Neutrophil (primary cell): ENCODE measurements around the gene DAB1.

ENCODE experiments used
- H3K27ac ChIP-seq: fragments of 200-600 bp; sonication (generic); 2 replicates; pipeline ENCODE4 v1.5.1; 2016; ENCODE audit warnings: mild to moderate bottlenecking, moderate library complexity
- H3K27me3 ChIP-seq: fragments of 200-600 bp; sonication (generic); 2 replicates; pipeline ENCODE4 v1.6.0; 2016; ENCODE audit warnings: mild to moderate bottlenecking
- H3K36me3 ChIP-seq: fragments of 200-600 bp; sonication (generic); 2 replicates; pipeline ENCODE4 v1.5.1; 2017
- H3K4me1 ChIP-seq, 2 experiments: fragments of 200-600 bp in 1 of 2; sonication (generic) in 1 of 2; 1 replicate in 1 of 2; 2 replicates in 1 of 2; pipeline versions ENCODE4 v1.5.1 to v1.6.1; 2013 to 2016; ENCODE audit warnings: low read depth in 1 of 2, low read length in 1 of 2, mild to moderate bottlenecking in 1 of 2, moderate library complexity in 1 of 2; ENCODE audit not compliant: control insufficient read depth in 1 of 2, insufficient read depth in 1 of 2
- H3K4me3 ChIP-seq, 2 experiments: fragments of 200-600 bp in 1 of 2; sonication (generic) in 1 of 2; 1 replicate in 1 of 2; 2 replicates in 1 of 2; pipeline ENCODE4 v1.5.1; 2013 to 2016; ENCODE audit warnings: low read depth in 1 of 2, low read length in 1 of 2, mild to moderate bottlenecking in 1 of 2, moderate library complexity in 1 of 2
- H3K9me3 ChIP-seq: fragments of 200-600 bp; sonication (generic); 2 replicates; pipeline ENCODE4 v1.5.1; 2016
- TF ChIP-seq, protein P1 (sequence below): fragments of 200-600 bp; sonication (generic); IDR thresholded peaks from 2 replicates; pipeline ENCODE4 v1.5.1; 2016; ENCODE audit warnings: antibody characterized with exemption

The DAB1 gene

GRCh38 chr1:57106296-57106695 lies 317.6 kb downstream of the DAB1 start:
- Histone ChIP-seq H3K27ac (no peak overlapping the region), H3K4me1 (no peaks in the 10 kb centered on the region), H3K4me3 (no peak overlapping the region), H3K36me3 (no peaks in the 10 kb centered on the region), H3K27me3 (no peaks in the 10 kb centered on the region), H3K9me3 (no peaks in the 10 kb centered on the region)
- TF ChIP-seq, protein P1, sequence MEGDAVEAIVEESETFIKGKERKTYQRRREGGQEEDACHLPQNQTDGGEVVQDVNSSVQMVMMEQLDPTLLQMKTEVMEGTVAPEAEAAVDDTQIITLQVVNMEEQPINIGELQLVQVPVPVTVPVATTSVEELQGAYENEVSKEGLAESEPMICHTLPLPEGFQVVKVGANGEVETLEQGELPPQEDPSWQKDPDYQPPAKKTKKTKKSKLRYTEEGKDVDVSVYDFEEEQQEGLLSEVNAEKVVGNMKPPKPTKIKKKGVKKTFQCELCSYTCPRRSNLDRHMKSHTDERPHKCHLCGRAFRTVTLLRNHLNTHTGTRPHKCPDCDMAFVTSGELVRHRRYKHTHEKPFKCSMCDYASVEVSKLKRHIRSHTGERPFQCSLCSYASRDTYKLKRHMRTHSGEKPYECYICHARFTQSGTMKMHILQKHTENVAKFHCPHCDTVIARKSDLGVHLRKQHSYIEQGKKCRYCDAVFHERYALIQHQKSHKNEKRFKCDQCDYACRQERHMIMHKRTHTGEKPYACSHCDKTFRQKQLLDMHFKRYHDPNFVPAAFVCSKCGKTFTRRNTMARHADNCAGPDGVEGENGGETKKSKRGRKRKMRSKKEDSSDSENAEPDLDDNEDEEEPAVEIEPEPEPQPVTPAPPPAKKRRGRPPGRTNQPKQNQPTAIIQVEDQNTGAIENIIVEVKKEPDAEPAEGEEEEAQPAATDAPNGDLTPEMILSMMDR, result no peak

- TF ChIP-seq, protein P1, result no peak
- no peak overlapping the region for H3K27ac ChIP-seq
- H3K9me3 ChIP-seq, result no peaks in the 10 kb centered on the region
Observed at GRCh38 chr1:57102561-57103326, 321.1 kb downstream of the DAB1 start.

GRCh38 chr1:57101209-57101608 lies 322.7 kb downstream of the DAB1 start:
- TF ChIP-seq, protein P1, result no peak
- Histone ChIP-seq H3K36me3 (no peaks in the 10 kb centered on the region), H3K9me3 (no peaks in the 10 kb centered on the region), H3K4me3 (no peak overlapping the region), H3K27me3 (no peaks in the 10 kb centered on the region), H3K27ac (no peak overlapping the region), H3K4me1 (no peaks in the 10 kb centered on the region)

More at GRCh38 chr1:57102561-57103326, 321.1 kb downstream of the DAB1 start:
- no peaks in the 10 kb centered on the region for H3K4me1 ChIP-seq
- H3K27me3 ChIP-seq, result no peaks in the 10 kb centered on the region
- H3K36me3 ChIP-seq, result no peaks in the 10 kb centered on the region
- no peak overlapping the region for H3K4me3 ChIP-seq

DNA sequence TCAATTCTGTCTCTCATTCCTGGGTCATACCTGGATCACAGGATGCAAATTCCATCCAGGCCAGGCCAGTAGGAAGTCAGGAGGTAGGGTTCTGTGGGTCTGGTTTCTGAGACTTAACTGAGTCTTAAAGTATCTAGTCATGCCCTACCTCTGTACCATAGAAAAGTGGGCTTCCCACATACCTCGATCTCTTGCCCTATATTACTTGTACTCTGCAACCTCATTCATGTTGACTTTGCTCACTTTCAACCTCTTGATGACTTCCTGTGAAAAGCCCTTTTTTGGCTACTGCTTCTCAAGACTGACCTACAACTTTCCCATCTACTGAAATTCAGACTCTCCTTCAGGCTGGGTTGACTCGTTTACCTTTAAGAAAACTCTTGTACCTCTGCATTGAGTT lies 329.1 kb downstream of the DAB1 start:
- Histone ChIP-seq H3K4me1 (no peaks in the 10 kb centered on the region), H3K27ac (no peak overlapping the region), H3K4me3 (no peak overlapping the region), H3K36me3 (no peaks in the 10 kb centered on the region), H3K27me3 (no peaks in the 10 kb centered on the region), H3K9me3 (no peaks in the 10 kb centered on the region)
- TF ChIP-seq, protein P1, result no peak

- no peaks in the 10 kb centered on the region for H3K4me1 ChIP-seq
- no peaks in the 10 kb centered on the region for H3K36me3 ChIP-seq
- H3K27me3 ChIP-seq, result no peaks in the 10 kb centered on the region
- TF ChIP-seq, protein P1, result no peak
- H3K9me3 ChIP-seq, result no peaks in the 10 kb centered on the region
- H3K4me3 ChIP-seq, result no peak overlapping the region
- H3K27ac ChIP-seq, result no peak overlapping the region
Observed at GRCh38 chr1:57093122-57093521, 330.7 kb downstream of the DAB1 start.
